ENCODE results near the gene COL5A3. TPM values are rescaled to one million over a fixed set of nuclear protein-coding genes. Genes with fewer than 3 reads are reported as not detected.

Gene COL5A3
- total RNA-seq (ENCODE audit: low replicate concordance): 0.38 and 4.3 TPM in 2 replicates

GRCh38 chr19:10010247-10010691 lies at the start of gene COL5A3:
COL5A3 (minus strand) TSS chr19:10010504; CDS start chr19:10010385, 119 bp downstream.

GRCh38 chr19:10013316-10013715 lies 3.0 kb upstream of the COL5A3 start, which contains the start of gene RDH8:
RDH8 (plus strand) TSS chr19:10013483; CDS start chr19:10013498, 15 bp downstream.

GRCh38 chr19:9936326-9937000 lies 73.8 kb downstream of the COL5A3 start, which contains the start of gene OLFM2:
OLFM2 (minus strand) TSS chr19:9936515; CDS start chr19:9936366, 149 bp downstream.

Other genes starting within 250 kb of the COL5A3 start
- 8.0 and 12.2 TPM in 2 replicates for gene ZNF846, start 241.8 kb downstream of the COL5A3 start, total RNA-seq (ENCODE audit: low replicate concordance)
- 13.2 and 14.6 TPM in 2 replicates for gene FBXL12, start 191.4 kb downstream of the COL5A3 start, total RNA-seq (ENCODE audit: low replicate concordance)
- 279 and 284 TPM in 2 replicates for gene UBL5, start 182.6 kb downstream of the COL5A3 start, total RNA-seq (ENCODE audit: low replicate concordance)
- 54.6 and 134 TPM in 2 replicates for gene PIN1, start 175.2 kb downstream of the COL5A3 start, total RNA-seq (ENCODE audit: low replicate concordance)
- 1.4 and 16.1 TPM in 2 replicates for gene OLFM2, start 74.0 kb downstream of the COL5A3 start, total RNA-seq (ENCODE audit: low replicate concordance)
- gene RDH8, start 3.0 kb upstream of the COL5A3 start, total RNA-seq (ENCODE audit: low replicate concordance): not detected in 2 replicates
- gene SHFL, start 75.8 kb upstream of the COL5A3 start, total RNA-seq (ENCODE audit: low replicate concordance): 16.0 and 22.7 TPM in 2 replicates
- under 0.01 and 0.45 TPM in 2 replicates for gene ANGPTL6, start 92.2 kb upstream of the COL5A3 start, total RNA-seq (ENCODE audit: low replicate concordance)
- gene PPAN, start 95.9 kb upstream of the COL5A3 start, total RNA-seq (ENCODE audit: low replicate concordance): 25.2 and 32.5 TPM in 2 replicates
- gene P2RY11, start 101.2 kb upstream of the COL5A3 start, total RNA-seq (ENCODE audit: low replicate concordance): 2.0 and 4.0 TPM in 2 replicates
- 343 and 390 TPM in 2 replicates for gene EIF3G, start 109.4 kb upstream of the COL5A3 start, total RNA-seq (ENCODE audit: low replicate concordance)
- gene DNMT1, start 184.4 kb upstream of the COL5A3 start, total RNA-seq (ENCODE audit: low replicate concordance): 16.6 and 23.2 TPM in 2 replicates
- 9.3 and 22.9 TPM in 2 replicates for gene S1PR2, start 220.8 kb upstream of the COL5A3 start, total RNA-seq (ENCODE audit: low replicate concordance)
- gene MRPL4, start 241.7 kb upstream of the COL5A3 start, total RNA-seq (ENCODE audit: low replicate concordance): 5.7 and 18.0 TPM in 2 replicates

All from smooth muscle cell of the coronary artery (primary cell).